Measurements from ENCODE around the gene WASF2. TPM values are rescaled to one million over a fixed set of nuclear protein-coding genes. Genes with fewer than 3 reads are reported as not detected.

WASF2 gene
- polyA plus RNA-seq, 4 donors, result 116 to 135 (median 124) TPM

DNA sequence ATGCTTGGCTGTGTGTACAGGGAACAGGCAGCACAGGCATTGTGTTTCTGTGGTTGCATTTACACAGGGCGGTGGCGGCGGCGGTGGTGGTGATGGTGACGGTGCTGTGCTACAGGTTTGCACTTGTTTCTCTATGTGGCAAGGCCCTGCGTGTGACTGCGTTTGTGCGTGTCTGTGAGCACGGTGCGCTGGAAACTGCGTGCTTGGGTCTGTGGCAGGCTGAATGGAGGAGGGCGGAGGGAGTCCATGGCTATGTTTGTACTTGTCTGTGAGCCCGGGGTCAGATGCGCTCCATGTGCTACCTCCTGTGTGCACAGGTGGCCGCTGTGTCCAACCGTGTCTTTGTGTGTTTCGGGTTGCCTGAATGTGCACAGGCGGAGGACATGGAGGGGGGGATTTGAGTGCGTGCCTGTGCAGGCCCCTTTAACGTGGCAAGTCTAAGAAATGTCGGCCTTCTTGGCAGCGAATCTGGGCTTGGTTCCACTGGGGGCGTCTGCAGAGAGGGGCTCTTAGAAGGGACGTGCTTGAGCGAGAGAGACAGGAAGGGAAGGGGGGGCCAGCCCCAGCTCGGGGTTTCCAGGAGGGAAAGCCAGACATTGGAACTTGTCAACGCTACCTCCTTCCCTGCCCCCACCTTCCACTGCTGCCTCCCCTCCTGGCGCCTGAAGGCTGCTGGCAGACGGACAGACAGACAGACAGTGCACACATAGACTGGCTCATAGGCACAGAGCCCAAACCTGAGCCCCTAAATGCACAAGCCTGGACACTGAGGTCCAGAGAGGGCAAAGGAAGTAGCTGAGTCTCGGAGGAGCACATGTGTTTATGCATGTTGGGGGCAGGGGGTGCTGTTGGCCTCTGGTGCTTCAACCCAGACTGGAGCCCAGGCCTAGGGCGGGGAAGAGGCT, 32.7 kb upstream of the WASF2 start:
- peak in 1 of 4 donors; percentile 52 for DNase-seq (ENCODE audit: low read depth in 4 of 4, low spot score in 2 of 4)

DNA sequence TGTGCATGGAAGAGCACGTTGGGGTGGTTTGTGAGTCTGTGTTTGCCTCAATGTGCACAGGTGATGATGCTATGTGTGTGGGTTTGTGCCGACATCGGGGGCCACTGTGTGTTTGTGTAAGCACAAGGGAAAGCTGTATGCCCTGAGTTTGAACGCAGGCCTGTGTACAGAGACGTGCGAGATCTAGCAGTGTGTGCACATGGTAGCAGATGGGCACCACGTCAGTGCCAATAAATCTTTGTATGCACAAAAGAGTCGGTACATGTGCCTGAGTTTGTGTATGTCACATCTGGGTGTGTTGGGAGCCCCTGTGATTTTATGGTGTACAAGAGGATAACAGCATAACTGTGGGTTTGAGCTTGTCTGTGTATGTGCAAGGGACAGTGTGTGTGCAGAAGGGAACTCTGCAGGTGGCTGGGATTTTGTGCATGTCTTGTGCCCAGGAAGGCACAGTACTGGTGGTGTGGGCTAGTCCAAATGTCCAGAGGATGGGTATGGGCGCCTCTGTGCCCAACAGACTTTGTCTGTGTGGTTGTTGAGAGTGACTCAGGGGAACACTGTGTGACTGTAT, 32.0 kb upstream of the WASF2 start:
- DNase-seq (ENCODE audit: low read depth in 4 of 4, low spot score in 2 of 4), result no peak

DNA sequence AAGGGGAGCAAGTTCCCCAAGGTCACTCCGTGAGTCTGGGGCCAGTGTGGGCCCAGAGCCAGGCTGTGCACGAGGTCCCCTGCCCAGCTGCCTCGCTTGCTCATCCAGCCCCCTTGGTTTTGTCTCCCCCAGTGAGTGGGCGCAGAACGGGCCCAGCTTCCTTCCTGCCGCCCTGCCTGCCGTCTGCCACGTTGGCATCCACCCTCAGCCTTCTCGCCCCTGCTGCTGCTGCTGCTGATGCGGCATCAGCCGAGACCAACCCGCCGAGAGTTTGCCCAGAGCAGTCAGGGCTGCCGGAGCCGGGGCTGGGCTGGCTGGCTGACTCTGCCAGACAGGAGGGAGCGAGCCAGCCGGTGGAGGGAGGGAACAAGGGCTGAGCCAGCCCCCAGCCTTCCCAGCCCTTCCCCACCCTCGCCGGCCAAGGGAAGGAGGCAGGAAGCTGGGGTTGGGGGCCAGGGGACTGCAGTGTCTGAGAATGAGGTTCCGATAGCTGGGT, 31.4 kb upstream of the WASF2 start:
- no peak for DNase-seq (ENCODE audit: low read depth in 4 of 4, low spot score in 2 of 4)

DNA sequence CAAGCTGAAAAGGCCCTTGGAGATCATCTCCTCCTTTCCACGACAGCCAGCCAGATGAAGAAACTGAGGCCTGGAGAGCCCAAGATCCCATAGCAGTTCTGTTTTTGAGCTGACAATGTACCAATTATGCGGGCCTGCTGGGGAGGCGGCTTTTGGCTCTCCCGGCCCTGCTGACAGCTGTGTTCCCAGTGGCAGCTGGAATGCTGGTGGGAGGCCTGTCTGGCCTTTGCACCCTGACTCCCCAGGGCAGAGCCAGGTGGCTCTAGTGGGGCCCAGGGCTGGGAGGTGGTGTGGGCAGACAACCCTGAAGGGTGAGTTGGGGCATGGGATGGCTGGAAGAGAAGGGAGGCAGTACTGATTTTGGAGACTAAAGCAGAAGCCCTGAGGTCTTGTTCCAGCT, 30.7 kb upstream of the WASF2 start:
- DNase-seq (ENCODE audit: low read depth in 4 of 4, low spot score in 2 of 4), result no peak

DNA sequence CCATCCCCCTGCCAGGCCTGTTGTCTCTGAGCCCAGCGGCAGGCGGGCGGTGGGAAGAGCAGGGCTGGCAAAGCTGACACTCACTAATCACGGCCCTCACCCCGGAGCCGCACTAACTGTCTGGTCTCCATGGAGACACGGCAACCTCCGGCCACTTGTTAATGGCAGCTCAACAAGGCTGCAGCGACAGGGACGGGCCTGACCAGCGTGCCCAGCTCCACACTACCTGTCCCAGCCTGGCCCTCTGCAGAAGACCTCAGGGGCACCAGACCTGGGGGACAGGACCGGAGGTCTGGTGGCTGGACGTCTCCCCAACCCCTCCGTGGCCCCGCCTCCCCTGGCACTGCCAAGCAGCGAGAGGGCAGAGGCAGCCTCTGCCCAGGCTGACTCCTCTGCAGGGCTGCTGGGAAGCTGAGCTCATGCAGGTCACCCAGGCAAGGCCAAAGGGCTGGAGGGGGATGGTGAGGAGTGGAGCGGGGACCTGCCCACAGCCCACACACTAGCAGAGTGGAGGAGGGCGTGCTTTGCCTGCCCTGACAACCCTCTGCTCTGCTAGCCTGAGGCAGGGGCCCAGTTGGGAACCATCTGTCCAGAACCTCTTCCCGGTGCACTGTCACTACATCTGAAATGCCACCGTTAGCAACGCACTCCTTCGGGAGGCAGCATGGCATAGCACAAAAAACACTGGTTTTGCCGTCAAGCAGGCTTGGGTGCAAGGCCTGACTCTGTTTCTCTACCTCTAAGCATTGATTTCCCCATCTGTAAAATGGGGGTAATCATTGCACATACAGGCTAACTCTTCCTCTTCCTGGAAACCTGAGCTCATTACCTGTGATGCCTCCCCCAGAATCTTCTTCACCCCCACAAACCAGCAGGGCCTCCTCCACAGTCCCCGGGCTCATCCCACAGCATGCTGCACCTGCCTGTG, 29.6 kb upstream of the WASF2 start:
- peak in 1 of 4 donors; percentile 59 for DNase-seq (ENCODE audit: low read depth in 4 of 4, low spot score in 2 of 4)

DNA sequence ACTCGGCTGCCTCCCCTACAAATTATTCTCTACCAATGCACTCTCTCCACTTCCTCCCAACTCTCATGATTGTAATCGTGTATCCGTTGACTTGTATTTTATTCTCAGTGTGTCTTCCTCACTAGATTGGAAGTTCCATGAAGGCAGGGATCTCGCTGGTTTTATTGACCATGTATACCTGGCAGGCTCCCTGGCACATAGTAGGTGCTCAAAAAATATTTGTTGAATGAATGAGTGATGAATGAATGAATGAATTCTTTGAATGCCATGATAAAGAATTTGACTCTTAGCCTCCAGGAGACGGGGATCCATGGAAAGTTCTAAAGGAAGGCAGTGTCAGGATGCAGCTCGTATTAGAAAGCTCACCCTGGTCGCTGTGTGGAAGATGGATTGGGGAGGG, 28.8 kb upstream of the WASF2 start:
- no peak for DNase-seq (ENCODE audit: low read depth in 4 of 4, low spot score in 2 of 4)

DNA sequence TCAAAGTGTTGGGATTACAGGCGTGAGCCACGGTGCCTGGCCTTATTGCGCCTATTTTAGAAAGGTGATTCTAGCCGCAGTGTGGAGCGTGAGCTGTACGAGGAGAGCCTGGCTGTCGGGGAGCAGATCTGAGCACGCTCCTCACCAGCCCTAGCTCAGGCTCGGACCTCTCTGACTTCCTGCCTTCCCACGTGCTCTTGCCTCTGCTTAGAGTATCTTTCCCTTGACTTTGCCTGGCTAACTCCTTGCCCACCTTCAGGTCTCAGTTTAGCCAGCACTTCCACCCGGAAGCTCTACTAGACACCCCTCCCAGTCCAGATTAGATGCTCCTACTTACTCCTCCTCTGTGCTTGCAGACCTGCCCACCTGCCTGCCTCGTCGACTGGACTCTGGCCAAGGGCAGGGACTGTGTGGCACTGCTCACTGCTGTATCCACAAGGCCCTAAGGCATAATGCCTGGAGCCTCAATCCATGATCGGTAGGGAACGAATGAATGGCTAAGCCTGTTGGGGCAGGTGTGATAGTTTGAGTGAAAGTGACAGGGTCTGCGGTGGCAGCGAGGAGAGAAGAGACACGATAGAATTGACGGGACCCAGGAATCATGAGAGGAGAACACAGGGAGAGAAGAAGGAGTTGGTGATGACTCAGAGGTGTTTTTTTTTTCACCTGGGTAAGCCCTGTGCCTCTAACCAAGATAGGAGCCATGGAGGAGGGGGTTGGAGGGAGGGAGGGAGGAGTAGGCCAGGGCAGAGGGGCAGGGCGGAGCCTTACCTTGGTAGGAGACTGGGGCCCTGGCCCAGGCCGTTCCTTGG, 28.1 kb upstream of the WASF2 start:
- no peak for DNase-seq (ENCODE audit: low read depth in 4 of 4, low spot score in 2 of 4)

DNA sequence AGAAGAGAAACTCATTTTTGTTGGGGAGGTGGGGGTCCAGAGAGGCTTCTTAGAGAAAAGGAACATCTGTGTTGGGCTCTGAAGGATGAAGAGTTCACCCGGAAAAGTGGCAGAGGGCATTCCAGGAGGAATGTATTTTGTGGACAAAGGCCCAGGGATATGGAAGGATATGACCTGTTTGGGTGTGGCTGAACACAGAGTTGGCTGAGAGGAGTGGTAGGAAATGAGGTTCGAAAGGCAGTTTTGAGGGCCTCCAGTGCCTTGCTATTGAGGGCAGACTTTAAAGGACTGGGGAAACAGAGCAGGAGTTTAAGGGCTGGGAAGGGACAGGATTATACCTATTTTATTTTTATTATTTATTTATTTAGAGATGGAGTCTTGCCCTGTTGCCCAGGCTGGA, 27.3 kb upstream of the WASF2 start:
- DNase-seq (ENCODE audit: low read depth in 4 of 4, low spot score in 2 of 4), result no peak

DNA sequence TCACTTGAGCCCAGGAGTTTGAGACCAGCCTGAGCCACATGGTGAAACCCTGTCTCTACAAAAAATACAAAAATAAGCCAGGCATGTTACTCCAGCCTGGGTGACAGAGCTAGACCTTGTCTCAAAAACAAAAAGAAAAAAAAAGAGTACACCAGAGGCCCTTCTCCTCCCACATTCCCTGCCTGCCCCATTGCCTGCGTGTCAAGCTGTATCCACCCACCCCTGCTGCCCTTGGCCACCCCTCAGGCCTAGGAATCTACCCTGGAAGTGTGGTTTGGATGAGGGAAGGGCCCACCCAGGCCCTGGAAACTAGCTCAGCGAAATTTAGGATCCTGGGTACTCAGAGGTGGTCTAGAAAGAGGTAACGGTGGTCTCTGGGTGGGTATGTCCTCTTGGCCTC, 25.7 kb upstream of the WASF2 start:
- no peak for DNase-seq (ENCODE audit: low read depth in 4 of 4, low spot score in 2 of 4)

DNA sequence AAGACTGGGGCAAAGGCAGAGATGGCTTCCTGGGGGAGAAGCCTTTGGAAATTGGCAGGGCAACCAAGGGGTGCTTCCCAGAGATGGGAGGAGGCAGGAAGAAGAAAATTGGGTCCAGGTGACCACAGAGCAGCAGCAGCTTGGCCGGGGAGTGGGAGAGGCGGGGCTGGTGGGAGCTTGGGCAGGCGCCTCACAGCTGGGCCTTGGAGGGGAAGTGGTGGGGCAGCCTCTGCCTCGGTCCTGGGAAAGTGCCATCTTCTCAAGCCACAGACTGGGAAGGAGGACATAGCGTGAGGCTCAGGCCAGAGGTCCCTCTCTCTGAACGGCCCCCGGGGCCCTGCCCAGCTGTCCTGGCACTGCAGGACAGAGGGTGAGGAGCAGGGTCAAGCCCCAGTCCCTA, 24.0 kb upstream of the WASF2 start:
- DNase-seq (ENCODE audit: low read depth in 4 of 4, low spot score in 2 of 4), result no peak

DNA sequence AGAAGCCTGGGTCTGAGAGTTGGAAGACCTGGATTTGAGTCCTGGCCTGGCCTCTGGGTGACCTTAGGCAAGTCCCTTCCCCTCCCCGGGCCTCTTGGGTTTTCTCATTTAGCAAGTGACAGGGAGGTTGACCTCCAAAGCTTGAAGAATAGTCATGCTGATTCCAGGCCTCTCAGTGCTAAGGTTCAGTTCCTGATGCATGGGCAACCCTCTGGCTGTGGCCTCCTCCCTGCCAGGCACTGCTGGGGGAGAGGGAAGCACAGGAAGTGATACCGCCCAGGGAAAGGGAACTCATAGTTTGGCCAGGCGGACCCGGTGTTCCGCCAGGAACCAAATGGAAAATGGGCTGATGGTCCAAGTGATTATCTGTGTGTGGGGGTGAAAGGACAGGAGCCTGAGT, 23.6 kb upstream of the WASF2 start:
- no peak for DNase-seq (ENCODE audit: low read depth in 4 of 4, low spot score in 2 of 4)

DNA sequence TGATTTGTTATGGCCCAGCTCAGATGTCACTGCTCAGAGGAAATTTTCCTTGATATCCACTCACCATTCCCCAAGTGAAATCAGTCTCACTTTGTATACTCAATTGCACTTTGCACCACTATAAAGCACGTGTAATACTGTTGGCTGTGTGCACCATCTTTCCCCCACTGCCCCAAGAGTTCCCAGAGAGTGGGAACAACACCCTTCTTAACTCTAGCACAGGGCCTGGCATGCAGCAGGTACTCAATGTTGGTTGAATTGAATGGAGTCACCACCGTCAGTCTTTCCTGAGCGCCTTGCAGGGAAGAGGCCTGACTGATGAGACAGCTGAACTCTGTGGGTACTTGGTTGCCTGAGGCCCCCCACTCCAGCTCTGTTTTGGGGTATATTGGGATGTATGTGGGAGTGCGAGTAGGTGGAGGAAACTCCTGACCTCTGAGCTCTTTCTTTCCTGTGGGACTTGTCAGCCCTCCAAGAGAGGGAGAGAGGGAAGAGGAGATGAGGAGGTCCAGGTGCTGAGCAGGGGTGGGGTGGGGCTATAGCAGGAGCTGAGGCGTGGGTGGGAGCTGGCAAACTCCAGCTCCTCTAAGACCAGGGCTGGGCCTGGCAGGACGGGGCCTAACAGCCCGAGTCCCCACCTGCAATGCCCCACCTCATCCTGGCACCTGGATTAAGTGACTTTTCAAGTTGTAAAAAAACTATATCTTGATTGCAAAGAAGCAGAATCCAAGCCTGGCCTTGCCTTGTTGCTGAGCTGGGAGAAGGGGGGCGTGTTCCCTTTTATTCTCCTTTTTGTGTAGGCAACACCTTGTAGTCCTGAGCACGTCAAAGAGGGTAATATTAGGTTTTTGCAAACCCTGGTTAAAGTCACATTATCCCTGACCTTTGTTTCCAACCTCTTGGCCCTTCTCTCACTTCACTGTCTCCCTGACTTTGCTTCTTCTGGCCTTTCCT, 19.4 kb upstream of the WASF2 start:
- no peak for DNase-seq (ENCODE audit: low read depth in 4 of 4, low spot score in 2 of 4)

DNA sequence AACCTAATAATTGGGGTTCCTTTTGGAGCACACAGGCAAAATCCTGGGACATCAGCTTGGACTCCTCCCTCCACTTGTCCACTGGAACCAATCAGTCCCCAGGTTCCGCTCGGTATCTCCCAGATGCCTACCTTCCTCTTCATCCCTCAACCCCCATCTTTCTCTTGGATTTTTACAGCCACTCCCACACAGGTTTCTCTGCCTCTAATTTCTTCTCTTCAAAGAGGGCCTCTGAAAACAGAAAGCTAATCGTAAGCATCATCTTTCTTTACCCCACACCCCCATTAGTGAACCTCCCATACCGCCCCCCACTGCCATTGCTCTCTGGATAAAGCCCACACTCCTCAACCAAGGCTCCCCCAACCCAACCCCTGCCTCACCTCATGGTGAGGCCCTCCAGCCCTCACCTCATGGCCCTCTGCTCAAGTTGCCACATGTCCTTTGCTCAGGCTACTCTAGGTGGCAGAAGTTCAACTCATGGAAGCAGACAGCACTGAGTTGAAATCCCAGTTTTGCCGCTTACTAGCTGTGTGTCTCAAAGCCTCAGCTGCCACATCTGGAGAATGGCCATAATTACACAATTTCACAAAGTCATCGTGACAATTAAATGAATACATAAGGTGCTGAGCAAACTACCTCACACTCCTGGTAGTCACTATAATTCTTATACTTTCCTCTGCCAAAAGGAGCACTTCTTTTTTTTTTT, 18.1 kb upstream of the WASF2 start:
- DNase-seq (ENCODE audit: low read depth in 4 of 4, low spot score in 2 of 4), result no peak

DNA sequence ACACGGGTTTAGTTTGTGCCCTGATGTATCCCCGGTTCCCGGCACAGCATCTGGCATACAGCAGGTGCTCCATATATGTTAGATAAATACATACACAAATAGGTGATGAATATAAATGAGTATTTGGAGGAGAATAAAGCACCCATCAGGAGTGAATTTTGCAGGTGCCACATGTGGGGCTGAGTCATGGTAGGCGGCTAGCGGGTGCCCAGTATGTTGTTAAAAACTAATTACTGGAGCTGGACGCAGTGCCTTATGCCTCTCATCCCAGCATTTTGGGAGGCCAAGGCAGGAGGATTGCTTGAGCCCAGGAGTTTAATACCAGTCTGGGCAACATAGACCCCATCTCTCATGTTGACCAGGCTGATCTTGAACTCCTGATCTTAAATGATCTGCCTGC, 16.7 kb upstream of the WASF2 start:
- no peak for DNase-seq (ENCODE audit: low read depth in 4 of 4, low spot score in 2 of 4)

DNA sequence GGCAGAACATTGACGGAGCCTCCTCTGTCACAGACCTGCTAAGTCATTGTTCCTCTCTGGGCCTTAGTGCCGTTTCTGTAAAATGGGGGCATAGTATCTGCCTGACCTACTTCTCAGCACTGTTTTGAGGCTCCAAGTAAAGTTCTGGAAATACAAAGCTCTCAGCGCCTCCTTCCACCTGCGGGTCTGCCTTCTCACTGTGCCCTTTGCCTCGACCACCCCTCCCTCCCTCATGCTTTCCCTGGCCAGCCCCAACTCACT, 15.4 kb upstream of the WASF2 start:
- no peak for DNase-seq (ENCODE audit: low read depth in 4 of 4, low spot score in 2 of 4)

DNA sequence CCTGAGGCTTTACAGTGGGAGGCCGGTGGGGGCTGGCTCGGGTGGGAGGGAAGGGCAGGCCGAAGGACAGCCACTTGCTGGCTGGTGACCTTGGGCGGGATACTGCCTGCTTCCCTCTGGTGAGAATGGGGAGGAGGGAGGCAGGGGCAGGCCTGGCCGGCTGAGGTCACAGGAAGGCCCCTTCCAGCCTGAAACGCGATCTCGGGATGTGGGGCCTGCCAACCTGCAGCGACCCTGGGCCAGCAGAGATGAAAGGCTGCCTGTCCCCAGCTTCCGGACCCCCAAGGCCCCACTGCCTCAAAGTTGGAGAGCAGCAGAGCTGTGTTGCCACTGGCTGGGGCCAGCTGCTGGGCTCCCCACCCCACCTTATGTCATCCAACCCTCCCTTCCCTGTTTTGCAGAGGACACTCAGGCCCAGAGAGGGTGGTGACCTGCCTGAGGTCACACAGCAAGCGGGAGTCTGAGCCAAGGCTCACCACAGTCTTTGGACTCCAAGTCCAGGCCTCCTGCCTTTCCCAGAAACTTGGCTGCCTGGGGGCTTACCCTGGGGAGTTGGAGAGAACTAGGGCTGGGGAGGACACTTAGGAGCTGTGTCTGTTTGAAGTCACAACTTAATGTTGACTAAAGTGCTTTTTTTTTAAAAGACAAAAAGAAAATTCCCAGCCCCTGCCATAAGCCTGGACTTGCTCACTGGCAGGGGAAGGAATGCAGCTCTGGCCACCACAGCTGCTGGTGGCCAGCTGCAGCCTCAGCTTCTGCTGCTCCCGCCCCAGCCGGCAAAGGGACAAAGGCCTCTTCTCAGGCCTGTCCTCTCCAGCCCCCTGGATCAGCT, 14.8 kb upstream of the WASF2 start:
- DNase-seq (ENCODE audit: low read depth in 4 of 4, low spot score in 2 of 4), result peak in 2 of 4 donors; percentile 53 to 73

DNA sequence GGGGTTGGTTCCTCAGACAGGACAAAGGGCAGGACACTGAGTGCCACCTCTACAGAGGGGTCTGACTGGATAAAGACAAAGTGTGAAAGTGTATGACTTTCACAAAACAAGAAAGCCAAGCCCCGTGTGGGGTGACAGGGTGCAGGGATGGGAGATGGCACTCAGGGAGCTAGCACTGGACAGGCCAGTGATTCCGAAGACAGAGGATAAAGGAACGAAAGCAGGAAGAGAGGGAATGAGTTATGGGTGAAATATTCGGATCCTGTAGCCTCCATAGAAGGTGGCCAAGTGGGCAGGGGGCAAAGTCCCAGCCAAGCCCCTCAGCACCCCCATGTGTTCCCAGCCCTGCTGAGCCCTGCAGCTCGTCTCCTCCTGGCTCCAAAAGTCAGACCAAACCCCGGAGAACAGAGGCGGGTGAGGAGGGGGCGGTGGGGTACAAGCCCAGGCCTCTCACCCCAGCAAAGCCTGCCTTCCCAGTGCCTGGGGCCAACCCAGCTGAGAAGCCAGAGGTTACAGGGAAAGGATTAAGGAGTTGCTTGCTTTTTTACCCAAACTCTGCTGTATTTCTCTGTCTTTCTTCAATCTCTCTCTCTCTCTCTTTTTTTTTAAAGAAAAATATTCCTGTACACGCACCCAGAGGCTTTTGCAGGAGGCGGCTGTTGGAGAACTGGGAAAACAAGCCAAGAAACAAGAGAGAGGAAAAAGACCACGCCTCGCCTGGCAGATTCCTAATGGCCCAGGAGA, 14.0 kb upstream of the WASF2 start:
- DNase-seq (ENCODE audit: low read depth in 4 of 4, low spot score in 2 of 4), result no peak
